ENCODE results near the gene ARL2BP. TPM values are rescaled to one million over a fixed set of nuclear protein-coding genes. Genes with fewer than 3 reads are reported as not detected.
A peak's percentile ranks its signal among the peaks of the same experiment; 100 is the strongest.

The ARL2BP gene
- total and polyA plus RNA-seq, 2 of the 13 experiments (the other 11 are each of a cell fraction or from before 2014, with no cell fraction given): 64.3 to 67.6 TPM

GRCh38 chr16:57299719-57300386 is 54.8 kb downstream of the ARL2BP start (continued):
- TF ChIP-seq ZNF709 (CRISPR knock-in tag; IDR thresholded peaks at IDR 0.05) (peak; percentile 87; the same call in 1 of the 2 replicates), ZBTB2 (CRISPR knock-in tag; IDR thresholded peaks at IDR 0.05; ENCODE audit: low read depth) (no peak), ZNF484 (CRISPR knock-in tag; IDR thresholded peaks at IDR 0.05; ENCODE audit: borderline replicate concordance, low read depth) (no peak), IKZF5 (CRISPR knock-in tag; IDR thresholded peaks at IDR 0.05) (no peak; the same call in 1 of the 2 replicates), ZNF773 (CRISPR knock-in tag; IDR thresholded peaks at IDR 0.05; ENCODE audit: borderline replicate concordance) (no peak), SNAI1 (CRISPR knock-in tag; IDR thresholded peaks at IDR 0.05; ENCODE audit: borderline replicate concordance) (0 out of 2 replicates have a peak, but pooled peaks have one; percentile 23), ZBTB3 (CRISPR knock-in tag; IDR thresholded peaks at IDR 0.05; ENCODE audit: borderline replicate concordance, low read depth) (peak; percentile 24; the same call in 1 of the 2 replicates), ZMAT5 (CRISPR knock-in tag; IDR thresholded peaks at IDR 0.05; ENCODE audit: borderline replicate concordance, low read depth) (no peak), RARA (CRISPR knock-in tag; IDR thresholded peaks at IDR 0.05) (peak; percentile 56; the same call in 1 of the 2 replicates), PITX1 (CRISPR knock-in tag; IDR thresholded peaks at IDR 0.05) (no peak), ZNF800 (CRISPR knock-in tag; IDR thresholded peaks at IDR 0.05) (peak; percentile 67; the same call in 1 of the 2 replicates), ONECUT2 (CRISPR knock-in tag; IDR thresholded peaks at IDR 0.05) (peak; percentile 52), TFE3 (CRISPR knock-in tag; IDR thresholded peaks at IDR 0.05) (no peak; the same call in 1 of the 2 replicates), ZNF317 (CRISPR knock-in tag; IDR thresholded peaks at IDR 0.05) (peak; percentile 70; the same call in 1 of the 2 replicates), CAMTA2 (CRISPR knock-in tag; IDR thresholded peaks at IDR 0.05; ENCODE audit: borderline replicate concordance) (no peak), MBD4 (IDR thresholded peaks at IDR 0.05; ENCODE audit: borderline replicate concordance, low read length) (peak; percentile 92), ZBTB25 (CRISPR knock-in tag; IDR thresholded peaks at IDR 0.05) (no peak; the same call in 1 of the 2 replicates), ARNT (IDR thresholded peaks at IDR 0.05) (no peak), ZFP36L1 (CRISPR knock-in tag; IDR thresholded peaks at IDR 0.05) (peak; percentile 85; the same call in 1 of the 2 replicates), ERF (CRISPR knock-in tag; IDR thresholded peaks at IDR 0.05) (peak; percentile 91)
